SK-N-SH (cell line): ENCODE data around the gene CDAN1.

Source experiments
- CHD2 ChIP-seq: fragments of 150-350 bp; IDR thresholded peaks from 2 replicates; pipeline ENCODE4 v1.6.1; 2018; ENCODE audit warnings: low read length; ENCODE audit not compliant: partially characterized antibody
- CTCF ChIP-seq: fragments of 200-600 bp; sonication (generic); IDR thresholded peaks from 2 replicates; pipeline ENCODE4 v1.6.1; 2017; ENCODE audit warnings: antibody characterized with exemption, mild to moderate bottlenecking, moderate library complexity
- EP300 ChIP-seq, 2 experiments: IDR thresholded peaks; 2 replicates each; pipeline versions ENCODE4 v1.4.0 to v1.6.1; 2012; ENCODE audit warnings: borderline replicate concordance in 1 of 2, low read depth in 1 of 2, low read length in 1 of 2
- RAD21 ChIP-seq: IDR thresholded peaks from 2 replicates; pipeline ENCODE4 v1.6.1; 2012; ENCODE audit warnings: mild to moderate bottlenecking, low read length
- SMC3 ChIP-seq: IDR thresholded peaks from 2 replicates; pipeline ENCODE4 v1.6.1; 2012; ENCODE audit warnings: low read depth, low read length, improper control_type of control experiment
- TAF1 ChIP-seq: IDR thresholded peaks from 2 replicates; pipeline ENCODE4 v1.6.1; 2012; ENCODE audit warnings: low read depth, mild to moderate bottlenecking, low read length, moderate library complexity, borderline replicate concordance
- YY1 ChIP-seq: IDR thresholded peaks from 2 replicates; pipeline ENCODE4 v1.4.0; 2012; ENCODE audit warnings: low read depth, mild to moderate bottlenecking
- TF ChIP-seq, protein P1 (sequence below): IDR thresholded peaks from 2 replicates; pipeline ENCODE4 v1.4.0; 2012; ENCODE audit warnings: low read depth

DNA sequence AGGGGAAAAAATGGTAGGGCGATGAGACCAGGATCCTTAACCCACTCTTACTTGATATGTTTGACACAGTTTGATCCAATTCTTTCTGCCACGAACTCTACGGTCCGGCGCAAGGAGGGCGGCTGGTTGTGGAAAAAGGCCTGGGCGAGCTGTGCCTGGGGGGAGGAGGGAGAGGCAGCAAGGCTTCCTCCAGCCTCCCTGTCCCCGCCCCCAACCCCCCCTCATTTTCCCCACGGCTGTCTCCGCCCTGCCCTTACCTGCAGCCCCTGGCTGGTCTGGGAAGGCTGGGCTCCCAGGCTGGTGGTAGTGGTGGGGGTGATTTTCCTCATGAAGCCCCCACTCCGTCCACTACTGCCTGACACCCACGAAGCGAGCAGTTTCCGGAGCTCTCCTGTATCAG lies 8.0 kb downstream of the CDAN1 start:
- TF ChIP-seq CHD2 (no peak), YY1 (no peak), RAD21 (no peak), CTCF (no peak), EP300 (IDR thresholded peaks at IDR 0.05; ENCODE audit: borderline replicate concordance in 1 of 2, low read depth in 1 of 2, low read length in 1 of 2) (no peak), SMC3 (no peak), TAF1 (no peak)
- TF ChIP-seq, protein P1, sequence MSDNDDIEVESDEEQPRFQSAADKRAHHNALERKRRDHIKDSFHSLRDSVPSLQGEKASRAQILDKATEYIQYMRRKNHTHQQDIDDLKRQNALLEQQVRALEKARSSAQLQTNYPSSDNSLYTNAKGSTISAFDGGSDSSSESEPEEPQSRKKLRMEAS: no peak
